SH-SY5Y (cell line): ENCODE measurements around the gene NEK5.

Source experiments
- GATA2 ChIP-seq: IDR thresholded peaks from 2 replicates; pipeline ENCODE4 v1.6.1; 2011; ENCODE audit warnings: mild to moderate bottlenecking, low read depth, low read length
- GATA3 ChIP-seq: IDR thresholded peaks from 2 replicates; pipeline ENCODE4 v1.6.1; 2011; ENCODE audit warnings: low read depth, mild to moderate bottlenecking, low read length, moderate library complexity

Gene NEK5

DNA sequence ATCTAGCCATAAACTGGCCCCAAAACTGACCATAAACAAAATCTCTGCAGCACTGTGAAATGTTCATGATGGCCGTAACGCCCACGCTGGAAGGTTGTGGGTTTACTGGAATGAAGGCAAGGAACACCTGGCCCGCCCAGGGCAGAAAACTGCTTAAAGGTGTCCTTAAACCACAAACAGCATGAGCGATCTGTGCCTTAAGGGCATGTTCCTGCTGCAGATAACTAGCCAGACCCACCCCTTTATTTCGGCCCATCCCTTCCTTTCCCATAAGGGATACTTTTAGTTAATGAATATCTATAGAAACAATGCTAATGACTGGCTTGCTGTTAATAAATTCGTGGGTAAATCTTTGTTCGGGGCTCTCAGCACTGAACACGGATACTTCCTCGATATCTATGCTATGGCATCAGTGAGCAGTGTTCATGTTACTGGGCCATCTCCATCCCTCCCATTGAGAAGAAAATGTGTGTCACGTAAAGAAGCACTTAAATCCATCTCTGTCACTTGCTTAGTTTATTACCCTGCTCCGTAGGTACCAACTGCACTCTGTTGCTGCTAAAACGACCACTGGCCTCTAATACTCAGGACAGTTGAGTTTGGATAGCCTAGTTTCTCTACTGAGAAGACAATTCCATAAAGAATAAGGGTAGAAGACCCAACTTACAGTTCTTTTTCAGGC lies 122.9 kb downstream of the NEK5 start:
- TF ChIP-seq GATA2 (no peak), GATA3 (no peak)

- TF ChIP-seq GATA3 (no peak), GATA2 (no peak)
Observed at GRCh38 chr13:52004511-52005170, 124.2 kb downstream of the NEK5 start.

- no peak for TF ChIP-seq GATA3
- no peak for TF ChIP-seq GATA2
Observed at GRCh38 chr13:52003541-52003940, 125.3 kb downstream of the NEK5 start.

DNA sequence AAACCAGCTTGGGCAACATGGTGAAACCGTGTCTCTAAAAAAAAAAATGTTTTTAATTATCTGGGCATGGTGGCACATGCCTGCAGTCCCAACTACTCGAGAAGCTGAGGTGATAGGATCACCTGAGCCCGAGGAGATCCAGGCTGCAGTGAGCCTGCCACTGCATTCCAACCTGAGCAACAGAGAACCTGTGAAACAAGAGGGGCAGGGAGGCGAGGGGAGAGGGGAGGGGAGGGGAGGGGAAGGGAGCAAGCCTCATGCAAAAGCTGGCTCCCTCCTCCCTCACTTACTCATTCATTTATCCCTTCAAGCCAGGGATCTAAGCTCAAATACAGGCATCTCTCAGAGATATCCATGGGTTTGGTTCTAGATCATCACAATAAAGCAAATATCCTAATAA lies 126.5 kb downstream of the NEK5 start:
- TF ChIP-seq GATA3: no peak

DNA sequence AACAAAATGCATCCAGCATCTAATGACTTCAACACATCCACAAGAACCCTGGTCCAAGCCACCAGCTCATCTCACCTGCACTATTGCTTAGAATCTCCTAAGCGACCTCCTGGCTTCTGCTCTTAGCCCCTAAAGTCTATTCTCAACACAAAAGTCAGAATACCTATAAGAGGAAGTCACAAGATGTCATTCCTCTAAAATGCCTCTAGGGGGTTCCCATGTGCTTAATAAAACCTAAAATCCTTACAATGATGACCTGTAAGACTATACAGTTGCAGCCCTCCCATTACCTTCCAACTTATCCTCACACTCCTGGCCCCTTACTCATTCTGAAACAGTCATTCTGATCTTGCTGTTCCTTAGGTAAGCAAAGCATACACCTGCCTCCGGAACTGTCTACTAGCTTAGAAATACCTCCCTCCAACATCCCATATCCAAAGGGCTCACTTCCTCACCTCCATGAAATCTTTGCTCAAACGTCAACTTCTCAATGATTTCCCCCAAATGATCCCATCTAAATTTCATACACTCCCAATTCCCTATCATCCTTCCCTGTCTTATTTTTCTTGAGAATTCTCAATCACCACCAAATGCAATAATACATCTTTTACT lies 127.6 kb downstream of the NEK5 start:
- no peak for TF ChIP-seq GATA3
- TF ChIP-seq GATA2: no peak

GRCh38 chr13:51999921-52000320 lies 129.0 kb downstream of the NEK5 start:
- TF ChIP-seq GATA3: no peak
- no peak for TF ChIP-seq GATA2

DNA sequence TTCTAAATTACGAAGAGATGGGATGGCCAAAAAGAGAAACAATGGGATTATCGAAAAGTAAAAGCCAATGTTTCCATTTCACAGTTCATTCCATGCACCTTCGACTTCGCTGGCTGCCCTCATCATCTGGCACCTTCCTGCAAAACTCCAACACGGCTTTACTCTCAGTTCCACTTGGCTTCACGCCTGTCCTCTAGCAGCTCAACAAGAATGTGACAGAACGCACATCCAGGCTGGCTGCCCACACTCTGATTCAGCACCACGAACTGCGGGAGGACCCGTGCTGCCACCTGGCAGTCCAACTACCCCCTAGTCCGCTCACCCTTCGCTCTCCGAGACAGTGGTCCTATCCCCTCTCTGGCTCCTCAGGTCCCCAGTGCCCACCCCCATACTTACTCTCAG lies 129.4 kb downstream of the NEK5 start:
- no peak for TF ChIP-seq GATA2
- no peak for TF ChIP-seq GATA3

GRCh38 chr13:51998723-51999509 lies 130.0 kb downstream of the NEK5 start:
- TF ChIP-seq GATA3 (no peak), GATA2 (no peak)

DNA sequence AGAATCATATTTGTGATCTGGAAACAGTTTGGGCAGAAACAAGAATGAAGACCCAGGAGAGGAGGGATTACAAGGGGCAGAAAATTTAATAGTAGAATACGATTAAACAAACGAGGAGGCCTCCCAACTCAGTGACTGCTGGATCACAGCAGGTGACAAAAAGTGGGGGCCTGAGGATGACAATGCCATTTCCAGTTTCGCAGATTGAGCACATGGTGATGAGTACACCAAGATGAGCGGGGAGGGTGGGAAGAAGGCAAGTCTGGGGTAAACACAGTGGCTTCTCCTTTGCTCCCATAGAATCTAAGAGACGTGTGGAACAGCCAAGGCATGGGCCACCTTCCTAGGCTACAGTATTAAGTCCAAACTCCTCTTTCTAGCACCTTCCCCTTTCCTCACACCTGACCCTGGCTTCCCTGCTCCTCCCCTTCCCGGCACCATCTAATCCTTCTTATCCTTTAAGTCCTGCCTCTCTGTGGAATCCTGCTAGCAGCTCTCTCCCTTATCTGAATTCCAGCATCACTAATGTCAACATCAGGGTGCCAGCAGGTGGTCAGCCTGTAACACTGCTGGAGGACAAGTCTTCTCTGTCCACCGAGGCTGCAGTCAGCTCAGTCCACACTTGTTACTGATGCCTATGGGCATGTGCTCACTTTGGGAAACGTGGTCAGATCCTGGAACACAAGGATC lies 131.1 kb downstream of the NEK5 start:
- no peak for TF ChIP-seq GATA2
- TF ChIP-seq GATA3: no peak

- TF ChIP-seq GATA3 (no peak), GATA2 (no peak)
Observed at GRCh38 chr13:51997186-51997585, 131.7 kb downstream of the NEK5 start.

GRCh38 chr13:51996641-51997040 lies 132.2 kb downstream of the NEK5 start:
- TF ChIP-seq GATA2: no peak

- no peak for TF ChIP-seq GATA2
- TF ChIP-seq GATA3: no peak
Observed at GRCh38 chr13:51995677-51996551, 133.0 kb downstream of the NEK5 start.

DNA sequence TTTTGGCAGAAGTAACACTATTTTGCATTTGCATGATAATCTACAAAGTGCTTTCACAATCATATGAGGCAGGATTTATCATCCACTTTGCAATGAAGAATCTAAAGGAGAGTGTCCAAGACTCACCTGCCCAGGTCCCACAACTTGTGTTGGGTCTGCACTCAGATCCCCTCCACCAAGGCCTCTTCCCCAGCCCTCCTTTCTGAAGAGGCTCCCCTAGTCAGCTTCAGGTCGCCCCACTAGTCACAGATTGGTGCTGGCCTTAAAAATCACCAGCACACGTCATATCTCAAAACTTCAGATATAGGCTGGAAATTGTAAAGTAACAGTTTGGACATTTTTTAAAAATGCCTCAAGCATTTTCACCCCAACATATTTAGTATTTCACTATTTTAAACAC lies 135.2 kb downstream of the NEK5 start:
- TF ChIP-seq GATA2 (no peak), GATA3 (no peak)
